Hepatocyte (in vitro differentiated cells): ENCODE data around the gene LLPH. TPM values are rescaled to one million over a fixed set of nuclear protein-coding genes. Genes with fewer than 3 reads are reported as not detected.
A peak's percentile ranks its signal among the peaks of the same experiment; 100 is the strongest.

ENCODE experiments used
- DNase-seq: peaks from one replicate; pipeline ENCODE4 v3.0.0-alpha.2; 2016; ENCODE audit warnings: low spot score
- H2AFZ ChIP-seq: fragments of 200-600 bp; sonication (generic); 2 replicates; pipeline ENCODE4 v1.6.0; 2016; ENCODE audit warnings: antibody characterized with exemption, mild to moderate bottlenecking
- H3K27ac ChIP-seq: fragments of 200-600 bp; sonication (generic); 2 replicates; pipeline ENCODE4 v1.5.1; 2016; ENCODE audit warnings: mild to moderate bottlenecking
- H3K27me3 ChIP-seq: fragments of 200-600 bp; sonication (generic); 2 replicates; pipeline ENCODE4 v1.6.1; 2016
- H3K36me3 ChIP-seq: fragments of 200-600 bp; sonication (generic); replicated peaks from 2 replicates; pipeline ENCODE4 v1.5.1; 2016; ENCODE audit warnings: low read depth; ENCODE audit not compliant: insufficient read depth
- H3K4me1 ChIP-seq: fragments of 200-600 bp; sonication (generic); 2 replicates; pipeline ENCODE4 v1.5.1; 2016; ENCODE audit warnings: mild to moderate bottlenecking, moderate library complexity; ENCODE audit not compliant: insufficient read depth
- H3K4me2 ChIP-seq: fragments of 200-600 bp; sonication (generic); 2 replicates; pipeline ENCODE4 v1.6.0; 2016
- H3K4me3 ChIP-seq: fragments of 200-600 bp; sonication (generic); 2 replicates; pipeline ENCODE4 v1.5.1; 2016; ENCODE audit warnings: mild to moderate bottlenecking
- H3K79me2 ChIP-seq: fragments of 200-600 bp; sonication (generic); 2 replicates; pipeline ENCODE4 v1.6.0; 2017; ENCODE audit warnings: mild to moderate bottlenecking
- H3K9me2 ChIP-seq: fragments of 200-600 bp; sonication (generic); replicated peaks from 2 replicates; pipeline ENCODE4 v1.6.0; 2017; ENCODE audit warnings: mild to moderate bottlenecking; ENCODE audit not compliant: insufficient read depth
- H3K9me3 ChIP-seq: fragments of 200-600 bp; sonication (generic); 2 replicates; pipeline ENCODE4 v1.5.1; 2016; ENCODE audit warnings: low read depth, mild to moderate bottlenecking
- H4K20me1 ChIP-seq: fragments of 200-600 bp; sonication (generic); 2 replicates; pipeline ENCODE4 v1.6.0; 2016; ENCODE audit warnings: mild to moderate bottlenecking; ENCODE audit not compliant: insufficient read depth, poor library complexity, severe bottlenecking
- EZH2 ChIP-seq: fragments of 200-600 bp; sonication (generic); IDR thresholded peaks from 2 replicates; pipeline ENCODE4 v1.6.1; 2016; ENCODE audit warnings: antibody characterized with exemption, mild to moderate bottlenecking, borderline replicate concordance
- EZH2phosphoT487 ChIP-seq: fragments of 200-600 bp; sonication (generic); IDR thresholded peaks from one replicate; pipeline ENCODE4 v1.6.1; 2018; ENCODE audit warnings: antibody characterized with exemption, mild to moderate bottlenecking, low read depth, moderate library complexity; ENCODE audit not compliant: unreplicated experiment, severe bottlenecking
- WGBS: methylation state at CpG from one replicate; pipeline ENCODE4 v1.1.6; 2016; ENCODE audit warnings: low lambda C conversion rate; ENCODE audit errors: missing lambda C conversion rate; 5-methylcytosine and 5-hydroxymethylcytosine counted together
- polyA plus RNA-seq: library from polyadenylated mRNA; unstranded; fragments of >200 nt; fragmentation: Nextera tagmentation; extraction: Ambion mirVana; gene quantifications from 2 replicates; pipeline ENCODE4 v1.2.1, GENCODE V29; 2016
- total RNA-seq: library from RNA; depleted of rRNA; stranded (reverse); fragments of >200 nt; gene quantifications from 2 replicates; pipeline ENCODE4 v1.2.3, GENCODE V29; 2014
- TF ChIP-seq, protein P1 (sequence below): fragments of 200-600 bp; sonication (generic); IDR thresholded peaks from 2 replicates; pipeline ENCODE4 v1.5.1; 2016; ENCODE audit warnings: antibody characterized with exemption, mild to moderate bottlenecking; ENCODE audit not compliant: poor library complexity

LLPH gene
- total and polyA plus RNA-seq, 2 experiments from 2014 or later: 17.4 to 41.1 TPM

DNA sequence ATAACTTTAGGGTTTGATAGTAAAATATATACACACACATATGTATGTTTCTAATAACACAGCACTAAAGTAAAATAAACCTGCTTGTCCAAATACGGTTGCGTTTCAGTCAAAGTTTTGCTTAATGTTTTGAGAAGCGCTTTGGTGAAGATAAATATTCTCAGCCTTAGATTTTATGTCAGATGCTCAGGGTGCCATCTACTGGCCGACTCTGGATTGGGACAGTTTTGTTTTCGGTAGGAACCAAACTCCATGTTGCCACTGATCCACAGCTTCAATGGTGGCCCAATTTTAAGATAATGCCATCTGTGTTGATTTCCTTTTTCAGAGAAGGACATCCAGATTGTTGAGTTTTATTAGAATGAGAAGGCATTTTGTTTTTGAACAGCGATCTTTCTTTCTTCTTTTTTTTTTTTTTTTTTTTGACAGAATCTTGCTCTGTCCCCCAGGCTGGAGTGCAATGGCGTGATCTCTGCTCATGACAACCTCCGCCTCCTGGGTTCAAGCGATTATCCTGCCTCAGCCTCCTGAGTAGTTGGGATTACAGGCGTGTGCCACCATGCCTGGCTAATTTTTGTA, 43.1 kb downstream of the LLPH start:
- Histone ChIP-seq H3K36me3 (no peaks in the 10 kb centered on the region), H3K9me2 (no peaks in the 10 kb centered on the region), H3K79me2 (no peaks in the 10 kb centered on the region), H3K4me3 (no peak overlapping the region), H2AFZ (no peak overlapping the region), H3K27ac (no peak overlapping the region), H3K4me2 (peak overlapping the region; percentile 25), H3K9me3 (no peaks in the 10 kb centered on the region), H3K27me3 (no peaks in the 10 kb centered on the region), H3K4me1 (no peaks in the 10 kb centered on the region), H4K20me1 (no peaks in the 10 kb centered on the region)
- 34% methylated on average over 10 of the region's 10 CpGs for WGBS
- peak; percentile 77 for DNase-seq
- no peak for TF ChIP-seq EZH2phosphoT487
- TF ChIP-seq EZH2: no peak
- TF ChIP-seq, protein P1, sequence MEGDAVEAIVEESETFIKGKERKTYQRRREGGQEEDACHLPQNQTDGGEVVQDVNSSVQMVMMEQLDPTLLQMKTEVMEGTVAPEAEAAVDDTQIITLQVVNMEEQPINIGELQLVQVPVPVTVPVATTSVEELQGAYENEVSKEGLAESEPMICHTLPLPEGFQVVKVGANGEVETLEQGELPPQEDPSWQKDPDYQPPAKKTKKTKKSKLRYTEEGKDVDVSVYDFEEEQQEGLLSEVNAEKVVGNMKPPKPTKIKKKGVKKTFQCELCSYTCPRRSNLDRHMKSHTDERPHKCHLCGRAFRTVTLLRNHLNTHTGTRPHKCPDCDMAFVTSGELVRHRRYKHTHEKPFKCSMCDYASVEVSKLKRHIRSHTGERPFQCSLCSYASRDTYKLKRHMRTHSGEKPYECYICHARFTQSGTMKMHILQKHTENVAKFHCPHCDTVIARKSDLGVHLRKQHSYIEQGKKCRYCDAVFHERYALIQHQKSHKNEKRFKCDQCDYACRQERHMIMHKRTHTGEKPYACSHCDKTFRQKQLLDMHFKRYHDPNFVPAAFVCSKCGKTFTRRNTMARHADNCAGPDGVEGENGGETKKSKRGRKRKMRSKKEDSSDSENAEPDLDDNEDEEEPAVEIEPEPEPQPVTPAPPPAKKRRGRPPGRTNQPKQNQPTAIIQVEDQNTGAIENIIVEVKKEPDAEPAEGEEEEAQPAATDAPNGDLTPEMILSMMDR: peak; percentile 86

DNA sequence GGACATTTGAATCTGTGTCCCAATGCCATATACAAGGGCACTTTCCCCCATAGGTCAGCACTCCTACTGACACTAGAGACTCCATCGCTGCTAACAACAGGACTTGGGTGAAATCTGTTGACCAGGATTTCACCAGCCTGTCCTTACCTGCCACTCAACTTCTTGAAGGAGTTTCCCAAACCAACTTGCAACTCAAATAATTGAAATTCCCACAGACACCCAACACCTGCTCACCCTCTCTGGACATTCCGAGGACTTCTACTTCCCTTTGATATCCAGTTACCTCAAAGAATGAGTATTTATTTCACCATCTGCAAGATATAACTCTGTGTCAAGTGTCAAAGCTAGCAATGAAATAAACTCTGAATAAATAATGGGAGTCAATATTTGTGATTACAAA, 44.6 kb downstream of the LLPH start:
- Histone ChIP-seq H3K4me1 (no peaks in the 10 kb centered on the region), H2AFZ (no peak overlapping the region), H4K20me1 (no peaks in the 10 kb centered on the region), H3K9me3 (no peaks in the 10 kb centered on the region), H3K4me2 (no peak overlapping the region), H3K4me3 (no peak overlapping the region), H3K36me3 (no peaks in the 10 kb centered on the region), H3K27me3 (no peaks in the 10 kb centered on the region), H3K79me2 (no peaks in the 10 kb centered on the region), H3K27ac (no peak overlapping the region), H3K9me2 (no peaks in the 10 kb centered on the region)
- no peak for DNase-seq
- TF ChIP-seq, protein P1: no peak
- no peak for TF ChIP-seq EZH2
- no peak for TF ChIP-seq EZH2phosphoT487
- WGBS: 83% methylated on average over 2 of the region's 2 CpGs

DNA sequence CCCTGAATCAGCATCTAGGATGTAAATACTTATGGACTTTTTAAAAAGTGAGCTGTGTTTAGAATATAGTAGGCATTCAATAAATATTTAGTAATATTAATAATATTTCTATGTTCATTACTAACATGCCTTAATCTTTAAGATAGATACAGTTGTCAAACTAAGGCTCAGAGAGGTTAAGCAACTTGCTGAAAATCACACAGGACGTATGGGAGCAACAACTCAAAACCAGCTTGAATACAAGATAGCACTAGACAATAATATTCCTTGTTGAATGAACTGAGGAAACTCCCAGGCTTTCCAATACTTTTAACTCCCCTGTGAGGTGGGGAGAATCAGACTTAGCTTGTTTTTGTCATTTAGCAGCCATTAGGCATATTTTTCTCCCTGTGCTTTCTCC, 45.3 kb downstream of the LLPH start:
- TF ChIP-seq, protein P1: no peak
- TF ChIP-seq EZH2: no peak
- TF ChIP-seq EZH2phosphoT487: no peak
- Histone ChIP-seq H2AFZ (no peak overlapping the region), H3K9me3 (no peaks in the 10 kb centered on the region), H4K20me1 (no peaks in the 10 kb centered on the region), H3K79me2 (no peaks in the 10 kb centered on the region), H3K27me3 (no peaks in the 10 kb centered on the region), H3K27ac (no peak overlapping the region), H3K4me2 (no peak overlapping the region), H3K36me3 (no peaks in the 10 kb centered on the region), H3K4me1 (no peaks in the 10 kb centered on the region), H3K9me2 (no peaks in the 10 kb centered on the region), H3K4me3 (no peak overlapping the region)
- DNase-seq: no peak
- 94% methylated on average over 1 of the region's 1 CpG for WGBS
